OCI-LY3 (cell line): Measurements from ENCODE around the gene TXNL1.
"Not testable (repeated sequence)": the region's sequence is repeated elsewhere in the genome, so short reads cannot be mapped to it uniquely, and the experiment has no call there.

Experiments used
- H2AFZ ChIP-seq: fragments of 200-600, 300-600 bp; shearing (Covaris generic); 2 replicates; pipeline ENCODE4 v1.6.0; 2014; ENCODE audit warnings: antibody characterized with exemption, low read depth, low read length
- H3K27ac ChIP-seq: fragments of 200-600, 300-600 bp; sonication (generic); 2 replicates; pipeline ENCODE4 v1.5.1; 2014; ENCODE audit warnings: mild to moderate bottlenecking, low read length, moderate library complexity, mixed read lengths
- H3K27me3 ChIP-seq: fragments of 200-600, 300-600 bp; sonication (generic); 2 replicates; pipeline ENCODE4 v1.6.1; 2014; ENCODE audit warnings: low read depth, low read length, mixed read lengths
- H3K36me3 ChIP-seq: fragments of 200-600, 300-600 bp; sonication (generic); replicated peaks from 2 replicates; pipeline ENCODE3; 2014; ENCODE audit warnings: low read depth, low read length, mixed read lengths
- H3K4me1 ChIP-seq: fragments of 300-600, 200-600 bp; sonication (generic); 2 replicates; pipeline ENCODE4 v1.6.1; 2014; ENCODE audit warnings: low read length, mixed read lengths
- H3K4me2 ChIP-seq: fragments of 200-600, 300-600 bp; sonication (generic); 2 replicates; pipeline ENCODE4 v1.6.1; 2014; ENCODE audit warnings: low read length, mixed read lengths
- H3K4me3 ChIP-seq: fragments of 300-600, 200-600 bp; sonication (generic); 2 replicates; pipeline ENCODE4 v1.5.1; 2014; ENCODE audit warnings: antibody characterized with exemption, mild to moderate bottlenecking, low read length, moderate library complexity
- H3K79me2 ChIP-seq: fragments of 300-600, 200-600 bp; shearing (Covaris generic); 2 replicates; pipeline ENCODE4 v1.6.1; 2014; ENCODE audit warnings: mild to moderate bottlenecking, low read length, mixed read lengths
- H3K9ac ChIP-seq: fragments of 300-600, 200-600 bp; shearing (Covaris generic); 2 replicates; pipeline ENCODE4 v1.6.0; 2014; ENCODE audit warnings: mild to moderate bottlenecking, low read length, moderate library complexity
- H3K9me3 ChIP-seq: fragments of 200-600, 300-600 bp; shearing (Covaris generic); 2 replicates; pipeline ENCODE4 v1.6.1; 2014; ENCODE audit warnings: low read length, mixed read lengths; ENCODE audit not compliant: insufficient read depth
- H4K20me1 ChIP-seq: fragments of 200-600, 300-600 bp; sonication (generic); 2 replicates; pipeline ENCODE4 v1.6.1; 2016; ENCODE audit warnings: low read length, mixed read lengths; ENCODE audit not compliant: insufficient read depth
- EZH2phosphoT487 ChIP-seq: fragments of 200-600 bp; shearing (Covaris generic); IDR thresholded peaks from 2 replicates; pipeline ENCODE4 v1.6.1; 2018; ENCODE audit warnings: antibody characterized with exemption, mixed run types, low read depth
- TF ChIP-seq, protein P1 (sequence below): fragments of 200-600, 300-600 bp; sonication (generic); IDR thresholded peaks from 2 replicates; pipeline ENCODE4 v1.5.1; 2014; ENCODE audit warnings: antibody characterized with exemption, low read length, low read depth

Gene TXNL1

DNA sequence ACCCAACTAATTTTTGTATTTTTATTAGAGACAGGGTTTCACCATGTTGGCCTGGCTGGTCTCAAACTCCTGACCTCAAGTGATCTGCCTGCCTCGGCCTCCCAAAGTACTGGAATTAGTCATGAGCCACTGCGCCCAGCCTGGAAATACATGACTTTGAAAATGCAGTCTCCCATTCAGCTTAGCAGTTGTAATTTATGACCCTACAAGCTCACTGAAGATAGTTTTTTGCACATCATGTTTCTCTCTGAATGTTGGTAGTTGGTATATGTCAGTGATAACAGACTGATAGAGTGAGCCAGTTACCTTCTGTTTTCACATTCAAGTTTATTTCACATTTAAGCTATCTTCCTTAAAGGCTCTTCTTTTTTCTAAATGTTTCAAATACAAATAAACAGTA, 19.9 kb upstream of the TXNL1 start:
- no peaks in the 10 kb centered on the region for H3K9me3 ChIP-seq
- no peaks in the 10 kb centered on the region for H4K20me1 ChIP-seq
- no peak overlapping the region for H3K4me3 ChIP-seq
- H3K4me1 ChIP-seq: peaks cover 7% of the 10 kb centered on the region
- H3K9ac ChIP-seq: no peak overlapping the region
- H2AFZ ChIP-seq: no peak overlapping the region
- H3K4me2 ChIP-seq: no peak overlapping the region
- H3K79me2 ChIP-seq: peaks cover 33% of the 10 kb centered on the region
- no peak for TF ChIP-seq EZH2phosphoT487
- TF ChIP-seq, protein P1, sequence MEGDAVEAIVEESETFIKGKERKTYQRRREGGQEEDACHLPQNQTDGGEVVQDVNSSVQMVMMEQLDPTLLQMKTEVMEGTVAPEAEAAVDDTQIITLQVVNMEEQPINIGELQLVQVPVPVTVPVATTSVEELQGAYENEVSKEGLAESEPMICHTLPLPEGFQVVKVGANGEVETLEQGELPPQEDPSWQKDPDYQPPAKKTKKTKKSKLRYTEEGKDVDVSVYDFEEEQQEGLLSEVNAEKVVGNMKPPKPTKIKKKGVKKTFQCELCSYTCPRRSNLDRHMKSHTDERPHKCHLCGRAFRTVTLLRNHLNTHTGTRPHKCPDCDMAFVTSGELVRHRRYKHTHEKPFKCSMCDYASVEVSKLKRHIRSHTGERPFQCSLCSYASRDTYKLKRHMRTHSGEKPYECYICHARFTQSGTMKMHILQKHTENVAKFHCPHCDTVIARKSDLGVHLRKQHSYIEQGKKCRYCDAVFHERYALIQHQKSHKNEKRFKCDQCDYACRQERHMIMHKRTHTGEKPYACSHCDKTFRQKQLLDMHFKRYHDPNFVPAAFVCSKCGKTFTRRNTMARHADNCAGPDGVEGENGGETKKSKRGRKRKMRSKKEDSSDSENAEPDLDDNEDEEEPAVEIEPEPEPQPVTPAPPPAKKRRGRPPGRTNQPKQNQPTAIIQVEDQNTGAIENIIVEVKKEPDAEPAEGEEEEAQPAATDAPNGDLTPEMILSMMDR: no peak
- no peaks in the 10 kb centered on the region for H3K36me3 ChIP-seq
- no peaks in the 10 kb centered on the region for H3K27me3 ChIP-seq
- no peak overlapping the region for H3K27ac ChIP-seq

DNA sequence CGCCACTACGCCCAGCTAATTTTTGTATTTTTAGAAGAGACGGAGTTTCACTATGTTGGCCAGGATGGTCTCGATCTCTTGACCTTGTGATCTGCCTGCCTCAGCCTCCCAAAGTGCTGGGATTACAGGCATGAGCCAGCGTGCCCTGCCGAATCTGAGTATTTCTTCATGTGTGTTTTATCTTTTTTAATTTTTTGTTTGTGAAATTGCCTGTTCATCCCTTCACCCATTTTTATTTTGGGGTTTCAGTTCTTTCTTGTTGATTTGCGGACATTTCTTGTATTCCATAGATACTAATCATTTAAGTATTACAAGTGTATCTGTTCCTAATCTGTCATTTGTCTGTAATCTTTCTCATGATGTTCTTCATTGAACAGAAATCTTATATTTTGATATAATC, 15.9 kb upstream of the TXNL1 start:
- H3K9me3 ChIP-seq, H2AFZ ChIP-seq, H4K20me1 ChIP-seq, H3K4me3 ChIP-seq, H3K27me3 ChIP-seq, H3K4me2 ChIP-seq, H3K36me3 ChIP-seq, H3K9ac ChIP-seq, H3K27ac ChIP-seq: not testable (repeated sequence)
- H3K79me2 ChIP-seq: peaks cover 44% of the 10 kb centered on the region
- H3K4me1 ChIP-seq: peaks cover 29% of the 10 kb centered on the region

DNA sequence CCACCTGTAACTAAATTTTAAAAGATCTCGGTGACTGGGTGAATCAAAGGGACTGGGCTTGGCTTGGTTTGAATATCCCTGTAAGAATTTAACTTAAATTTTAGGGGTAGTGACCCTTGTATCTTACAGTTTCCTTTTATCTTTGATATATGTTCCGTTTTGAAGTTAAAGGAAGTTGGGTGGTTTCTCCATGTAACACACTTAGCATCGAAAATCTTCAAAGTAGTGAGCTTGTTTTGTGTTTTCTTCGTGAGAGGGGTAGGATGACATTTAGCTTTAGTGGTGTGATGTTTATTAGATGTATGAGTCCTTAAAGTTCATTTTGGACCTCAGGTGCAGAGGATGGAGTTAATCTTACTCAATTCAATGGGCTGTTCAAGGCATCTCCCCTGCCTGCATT, 14.4 kb upstream of the TXNL1 start:
- H3K79me2 ChIP-seq: peaks cover 44% of the 10 kb centered on the region

DNA sequence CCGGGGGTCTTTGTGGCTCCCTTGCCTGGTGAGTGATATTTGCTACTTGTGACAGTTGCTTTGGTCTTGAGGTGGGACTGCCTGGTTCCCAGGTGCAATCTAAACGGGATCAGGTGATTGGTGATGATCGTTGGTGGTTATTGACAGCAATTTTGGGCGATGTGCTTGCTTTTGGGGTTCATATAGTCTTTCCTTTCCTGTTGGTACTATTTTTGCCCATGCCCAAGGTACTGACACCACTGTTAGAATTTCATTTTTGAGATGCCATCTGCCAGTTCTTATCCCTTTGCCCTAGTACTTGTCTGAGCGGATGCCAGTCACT, 13.3 kb upstream of the TXNL1 start:
- Histone ChIP-seq H3K9ac (peak overlapping the region; percentile 72), H3K79me2 (peaks cover 39% of the 10 kb centered on the region)
- TF ChIP-seq, protein P1: no peak
- no peak for TF ChIP-seq EZH2phosphoT487

More for the DNA sequence above, 14.4 kb upstream of the TXNL1 start:
- Histone ChIP-seq H3K9me3 (no peaks in the 10 kb centered on the region), H3K36me3 (no peaks in the 10 kb centered on the region), H3K4me1 (peaks cover 29% of the 10 kb centered on the region), H3K27ac (no peak overlapping the region; the same call in 1 of the 2 replicates), H3K4me3 (peak overlapping the region; percentile 79), H3K4me2 (peak overlapping the region; percentile 86), H4K20me1 (no peaks in the 10 kb centered on the region), H2AFZ (peak overlapping the region; percentile 6), H3K27me3 (no peaks in the 10 kb centered on the region), H3K9ac (peak overlapping the region; percentile 72)
- TF ChIP-seq, protein P1: no peak
- TF ChIP-seq EZH2phosphoT487: no peak

More for the DNA sequence above, 13.3 kb upstream of the TXNL1 start:
- Histone ChIP-seq H3K4me3 (peak overlapping the region; percentile 79), H3K4me1 (peaks cover 34% of the 10 kb centered on the region), H2AFZ (peak overlapping the region; percentile 99), H3K27me3 (no peaks in the 10 kb centered on the region), H3K27ac (peak overlapping the region; percentile 59), H3K4me2 (peak overlapping the region; percentile 86), H4K20me1 (no peaks in the 10 kb centered on the region), H3K36me3 (no peaks in the 10 kb centered on the region), H3K9me3 (no peaks in the 10 kb centered on the region)
